Measurements from ENCODE around the gene CNTNAP2. TPM values are rescaled to one million over a fixed set of nuclear protein-coding genes. Genes with fewer than 3 reads are reported as not detected.

CNTNAP2 gene
- total RNA-seq, 1 experiment from 2014 or later, result 64.5 TPM

- Histone ChIP-seq H2AFZ (ENCODE audit: low read length) (no peak overlapping the region), H2BK20ac (ENCODE audit: low read depth, low read length, poor library complexity, severe bottlenecking) (no peak overlapping the region), H3K23me2 (ENCODE audit: insufficient read length, low read depth, low read length, poor library complexity, severe bottlenecking) (no peaks in the 10 kb centered on the region), H3K4me1 (ENCODE audit: insufficient read depth, low read length) (no peaks in the 10 kb centered on the region), H2BK12ac (ENCODE audit: insufficient read length, low read depth, low read length) (no peak overlapping the region), H3K79me1 (ENCODE audit: insufficient read depth, low read depth, low read length, poor library complexity, severe bottlenecking) (no peaks in the 10 kb centered on the region), H3K79me2 (ENCODE audit: insufficient read depth, low read length) (no peaks in the 10 kb centered on the region), H3K4me2 (ENCODE audit: insufficient read depth, insufficient read length, low read length) (no peak overlapping the region), H4K8ac (replicated peaks; ENCODE audit: insufficient read length, low read depth, low read length) (no peak overlapping the region), H2BK5ac (ENCODE audit: insufficient read length, low read length) (no peak overlapping the region), H3K4ac (ENCODE audit: low read depth, low read length) (no peak overlapping the region), H4K91ac (ENCODE audit: insufficient read length, low read depth, low read length) (no peak overlapping the region), H4K5ac (ENCODE audit: insufficient read length, low read depth, low read length) (no peak overlapping the region), H3K9me3 (ENCODE audit: control insufficient read depth, low read depth, low read length) (no peaks in the 10 kb centered on the region), H3K18ac (ENCODE audit: insufficient read length, low read depth, low read length) (no peak overlapping the region), H3K23ac (ENCODE audit: insufficient read length, low read depth, low read length) (no peak overlapping the region), H4K20me1 (ENCODE audit: control insufficient read depth, insufficient read depth, insufficient read length) (no peaks in the 10 kb centered on the region), H3K14ac (ENCODE audit: insufficient read depth, low read length) (no peak overlapping the region), H2BK15ac (ENCODE audit: low read depth, low read length) (no peak overlapping the region), H2BK120ac (ENCODE audit: low read depth, low read length, poor library complexity, severe bottlenecking) (no peak overlapping the region), H3T11ph (ENCODE audit: low read length) (no peak overlapping the region), H3K27me3 (ENCODE audit: insufficient read depth, low read length) (no peaks in the 10 kb centered on the region), H3K27ac (ENCODE audit: insufficient read length, low read depth, low read length) (no peak overlapping the region), H3K9ac (ENCODE audit: extremely low read depth, insufficient read length, low read length) (no peak overlapping the region), H2AK5ac (ENCODE audit: insufficient read length, low read length) (no peak overlapping the region), H3K56ac (ENCODE audit: insufficient read length, low read depth, low read length) (no peak overlapping the region)
- no peak for TF ChIP-seq CTCF (conservative IDR thresholded peaks at IDR 0.05)
- peaks cover 18 to 24% of the 10 kb centered on the region in 2 experiments for H3K9me3 Mint-ChIP-seq
- no CpG with 5 or more reads among the region's 2 CpGs for WGBS (ENCODE audit: extremely low coverage, insufficient read length, low lambda C conversion rate)
- H3K27ac Mint-ChIP-seq, result no peak overlapping the region; a peak in 1 of 7 replicates
- H3K4me1 Mint-ChIP-seq, result no peaks in the 10 kb centered on the region
- peaks cover 3% of the 10 kb centered on the region for H3K27me3 Mint-ChIP-seq (ENCODE audit: low read depth)
- peaks cover 11 to 15% (median 13%) of the 10 kb centered on the region in 3 experiments for H3K36me3 Mint-ChIP-seq (ENCODE audit: insufficient read depth in 1 of 3, low read depth in 3 of 3)
- DNase-seq, result no peak
- H3K4me3 Mint-ChIP-seq, result no peak overlapping the region
These were observed 810.2 kb downstream of the CNTNAP2 start for GRCh38 chr7:146926841-146927240.
